HepG2 (cell line): ENCODE results near the gene SLC35F3. TPM values are rescaled to one million over a fixed set of nuclear protein-coding genes. Genes with fewer than 3 reads are reported as not detected.

Experiments
- ATAC-seq: fragments of 200-7000 bp; cut with Tn5 transposase; 3 replicates; pipeline ENCODE4 v1.9.1; 2020; ENCODE audit warnings: mild to moderate bottlenecking, moderate library complexity
- BruUV-seq: library from RNA; stranded (reverse); fragments of 400-500 nt; replicated peaks from 2 replicates; lab custom pipeline; 2021; lab: Mats Ljungman, UMichigan
- CTCF ChIA-PET: fragments of 300-600 bp; formaldehyde crosslinking; extraction: SDS; loops from one replicate; lab custom pipeline; 2021; ENCODE audit warnings: low total read pairs, inconsistent platforms, low intra/inter-chr PET ratio; lab: Yijun Ruan, JAX
- POLR2A ChIA-PET: fragments of 350-600 bp; sonication (Branson Sonifier 250); formaldehyde crosslinking; loops from one replicate; lab custom pipeline; 2020; ENCODE audit warnings: antibody characterized with exemption, inconsistent platforms; lab: Yijun Ruan, JAX
- DNase-seq: peaks from one replicate; pipeline ENCODE4 v3.0.0-alpha.2; 2015; ENCODE audit warnings: low spot score
- FAIRE-seq: peaks from 3 replicates; lab custom pipeline; 2011; peaks lifted over from hg19 to GRCh38; lab: Jason Lieb, UNC
- H2AFZ ChIP-seq: one replicate; pipeline ENCODE4 v1.6.1; 2011; ENCODE audit warnings: low read length, inconsistent platforms
- H3K27ac ChIP-seq: fragments of 300-600 bp; 3 replicates; pipeline ENCODE4 v1.8.0; 2011; ENCODE audit warnings: mixed run types, mild to moderate bottlenecking, mixed read lengths, low read length, inconsistent platforms; ENCODE audit not compliant: insufficient read depth; ENCODE audit errors: extremely low read length
- H3K27me3 ChIP-seq, 2 experiments: fragments of 200-600 bp in 1 of 2; 2 replicates in 1 of 2; 3 replicates in 1 of 2; pipeline versions ENCODE4 v1.6.0 to v1.8.0; 2011; ENCODE audit warnings: low read length in 2 of 2, mild to moderate bottlenecking in 2 of 2, moderate library complexity in 2 of 2, inconsistent platforms in 1 of 2; ENCODE audit not compliant: insufficient read depth in 2 of 2, control insufficient read depth in 1 of 2
- H3K36me3 ChIP-seq, 2 experiments: fragments of 200-600 bp in 1 of 2; replicated peaks in 1 of 2; 2 replicates in 1 of 2; 3 replicates in 1 of 2; pipeline versions ENCODE4 v1.5.1 to v1.8.0; 2011; ENCODE audit warnings: low read length in 2 of 2, inconsistent platforms in 1 of 2; ENCODE audit not compliant: insufficient read depth in 2 of 2, control insufficient read depth in 1 of 2
- H3K4me1 ChIP-seq: 2 replicates; pipeline ENCODE4 v1.5.1; 2012; ENCODE audit warnings: low read length, inconsistent platforms; ENCODE audit not compliant: insufficient read depth
- H3K4me2 ChIP-seq: 2 replicates; pipeline ENCODE4 v1.6.0; 2011; ENCODE audit warnings: low read depth, low read length, inconsistent platforms
- H3K4me3 ChIP-seq, 3 experiments: fragments of 200-600 bp in 1 of 3; sonication (generic), shearing (Covaris generic) in 1 of 3; replicated peaks in 1 of 3; 2 replicates each; pipeline ENCODE4 v1.5.1; 2011 to 2016; ENCODE audit warnings: low read length in 3 of 3, inconsistent platforms in 2 of 3, low read depth in 2 of 3, mild to moderate bottlenecking in 2 of 3, control low read depth in 1 of 3, mixed read lengths in 1 of 3; ENCODE audit not compliant: insufficient read depth in 1 of 3
- H3K79me2 ChIP-seq: one replicate; pipeline ENCODE4 v1.6.1; 2011; ENCODE audit warnings: low read length, inconsistent platforms; ENCODE audit not compliant: insufficient read depth
- H3K9ac ChIP-seq: 2 replicates; pipeline ENCODE4 v1.6.0; 2011; ENCODE audit warnings: mild to moderate bottlenecking, low read depth, low read length, inconsistent platforms; ENCODE audit not compliant: insufficient read depth
- H3K9me3 ChIP-seq: 2 replicates; pipeline ENCODE4 v1.5.1; 2012; ENCODE audit warnings: mild to moderate bottlenecking, low read length
- H4K20me1 ChIP-seq: 2 replicates; pipeline ENCODE4 v1.6.0; 2011; ENCODE audit warnings: inconsistent platforms, mild to moderate bottlenecking, low read length, moderate library complexity; ENCODE audit not compliant: insufficient read depth
- AKNA ChIP-seq: sonication (generic); formaldehyde crosslinking; IDR thresholded peaks from 2 replicates; pipeline ENCODE4 v1.4.0; 2020; ENCODE audit warnings: missing genetic modification reagents, borderline replicate concordance
- ELF3 ChIP-seq: IDR thresholded peaks from 2 replicates; pipeline ENCODE4 v1.6.1; 2016; ENCODE audit warnings: missing genetic modification reagents, missing compliant biosample characterization
- HNRNPLL ChIP-seq: fragments of 200-400 bp; formaldehyde crosslinking; IDR thresholded peaks from 2 replicates; pipeline ENCODE4 v1.6.1; 2017; ENCODE audit warnings: mild to moderate bottlenecking, low read depth, low read length; ENCODE audit not compliant: poor library complexity, severe bottlenecking
- IKZF1 ChIP-seq: fragments of 450-650 bp; IDR thresholded peaks from 2 replicates; pipeline ENCODE4 v1.7.1; 2016
- NFKB2 ChIP-seq: sonication (generic); formaldehyde crosslinking; IDR thresholded peaks from 2 replicates; pipeline ENCODE4 v1.4.0; 2020; ENCODE audit warnings: missing genetic modification reagents, borderline replicate concordance
- NFYC ChIP-seq: IDR thresholded peaks from 2 replicates; pipeline ENCODE4 v1.6.1; 2016; ENCODE audit warnings: missing genetic modification reagents, missing compliant biosample characterization
- SIN3A ChIP-seq: IDR thresholded peaks from 2 replicates; pipeline ENCODE4 v1.6.1; 2011; ENCODE audit warnings: low read depth, mild to moderate bottlenecking, control low read depth, low read length, borderline replicate concordance
- ZBTB40 ChIP-seq, 2 experiments: fragments of 450-650 bp in 1 of 2; sonication (generic) in 1 of 2; formaldehyde crosslinking in 1 of 2; IDR thresholded peaks; 2 replicates each; pipeline versions ENCODE4 v1.6.1 to v1.8.0; 2016 to 2022; ENCODE audit warnings: antibody characterized with exemption in 1 of 2, mild to moderate bottlenecking in 1 of 2, missing genetic modification reagents in 1 of 2
- ZNF253 ChIP-seq: sonication (generic); formaldehyde crosslinking; IDR thresholded peaks from 2 replicates; pipeline ENCODE4 v1.8.0; 2022; ENCODE audit warnings: mild to moderate bottlenecking, missing genetic modification reagents, borderline replicate concordance
- ZSCAN31 ChIP-seq: sonication (generic); formaldehyde crosslinking; IDR thresholded peaks from 2 replicates; pipeline ENCODE4 v1.5.0; 2020; ENCODE audit warnings: low read depth, mild to moderate bottlenecking, missing genetic modification reagents
- WGBS: methylation state at CpG from one replicate; pipeline ENCODE4 v1.1.6; 2017; ENCODE audit warnings: low lambda C conversion rate; 5-methylcytosine and 5-hydroxymethylcytosine counted together
- in situ Hi-C: cut with HindIII; loops from 2 replicates; pipeline ENCODE4 v1.10.0; 2017; ENCODE audit warnings: low pct_unique_long_range_greater_than_20kb; ENCODE audit not compliant: extremely low pct_ligation_motif_present
- intact Hi-C: fragments of 100-400 bp; cut with micrococcal nuclease; formaldehyde crosslinking; loops from one replicate; pipeline ENCODE4 v1.10.0; 2022; ENCODE audit not compliant: unreplicated experiment
- polyA plus RNA-seq, 8 experiments: library from polyadenylated mRNA; depleted of rRNA in 3 of 8; stranded (reverse) in 7 of 8; unstranded in 1 of 8; fragments of >200 nt; fragmentation: Illumina TruSeq in 4 of 8; extraction: Trizol in 4 of 8; gene quantifications; 2 replicates each; pipeline versions ENCODE4 v1.2.1 to v1.2.3, GENCODE V29; 2011 to 2016; ENCODE audit warnings: low read depth in 4 of 8, missing spikeins in 1 of 8, mixed read lengths in 1 of 8; ENCODE audit not compliant: insufficient read depth in 1 of 8
- total RNA-seq, 5 experiments: library from RNA; depleted of rRNA; stranded (reverse); fragments of >200 nt; fragmentation: Illumina TruSeq; extraction: Trizol; gene quantifications; 2 replicates each; pipeline ENCODE4 v1.2.3, GENCODE V29; 2016; ENCODE audit warnings: low read depth in 1 of 5

The SLC35F3 gene
- total and polyA plus RNA-seq, 2 of the 13 experiments (the other 11 are each of a cell fraction or from before 2014, with no cell fraction given), result not detected

- BruUV-seq, result no TSS peak
- Histone ChIP-seq H4K20me1 (no peaks in the 10 kb centered on the region), H3K9ac (no peak overlapping the region), H3K4me3 (no peak overlapping the region), H3K4me1 (no peaks in the 10 kb centered on the region), H2AFZ (no peak overlapping the region), H3K27ac (no peak overlapping the region), H3K27me3 (no peaks in the 10 kb centered on the region), H3K36me3 (no peaks in the 10 kb centered on the region), H3K79me2 (no peaks in the 10 kb centered on the region), H3K9me3 (no peaks in the 10 kb centered on the region), H3K4me2 (no peak overlapping the region)
- ChIA-PET POLR2A (no interaction called here), CTCF (no interaction called here)
- intact Hi-C loops, result no loop called here
- in situ Hi-C loops, result no loop called here
- FAIRE-seq, result no peak
- 0% methylated on average over 2 of the region's 2 CpGs for WGBS
- ATAC-seq, result no peak
- DNase-seq, result no peak
- TF ChIP-seq HNRNPLL (no peak), SIN3A (no peak), IKZF1 (no peak), ZSCAN31 (CRISPR knock-in tag) (no peak), NFKB2 (CRISPR knock-in tag) (no peak), AKNA (CRISPR knock-in tag) (no peak), ELF3 (CRISPR knock-in tag) (no peak), NFYC (CRISPR knock-in tag) (no peak), ZNF253 (CRISPR knock-in tag) (no peak), ZBTB40 (IDR thresholded peaks at IDR 0.05) (no peak), ZBTB40 (CRISPR knock-in tag; IDR thresholded peaks at IDR 0.05) (no peak)
Measured at GRCh38 chr1:233867028-233867427, 37.4 kb upstream of the SLC35F3 start.
